22Rv1 (cell line): ENCODE measurements around the gene NME3.

Source experiments
- CTCF ChIP-seq: fragments of 450-650 bp; IDR thresholded peaks from 2 replicates; pipeline ENCODE4 v1.5.1; 2017; ENCODE audit warnings: mild to moderate bottlenecking
- ZFX ChIP-seq: fragments of 450-650 bp; IDR thresholded peaks from 2 replicates; pipeline ENCODE4 v1.6.1; 2017; ENCODE audit warnings: antibody characterized with exemption, borderline replicate concordance

GRCh38 chr16:1776672-1776955, 5.3 kb upstream of the NME3 start:
- TF ChIP-seq CTCF (no peak), ZFX (no peak)
